HepG2 (cell line): Measurements from ENCODE around the gene EWSR1. TPM values are rescaled to one million over a fixed set of nuclear protein-coding genes. Genes with fewer than 3 reads are reported as not detected.

Experiments used
- CEBPG ChIP-seq: IDR thresholded peaks from 2 replicates; pipeline ENCODE4 v1.6.1; 2016
- ERF ChIP-seq: IDR thresholded peaks from 2 replicates; pipeline ENCODE4 v1.6.1; 2018; ENCODE audit warnings: missing biosample characterization, missing genetic modification reagents
- IKZF1 ChIP-seq: fragments of 450-650 bp; IDR thresholded peaks from 2 replicates; pipeline ENCODE4 v1.7.1; 2016
- MATR3 ChIP-seq: sonication (generic); formaldehyde crosslinking; IDR thresholded peaks from 2 replicates; pipeline ENCODE4 v1.4.0; 2020; ENCODE audit warnings: missing genetic modification reagents
- MTA3 ChIP-seq: sonication (generic); formaldehyde crosslinking; IDR thresholded peaks from 2 replicates; pipeline ENCODE4 v1.4.0; 2020; ENCODE audit warnings: missing genetic modification reagents
- THAP9 ChIP-seq: sonication (generic); formaldehyde crosslinking; IDR thresholded peaks from 2 replicates; pipeline ENCODE4; 2020; ENCODE audit warnings: missing genetic modification reagents, mild to moderate bottlenecking, borderline replicate concordance
- ZBTB37 ChIP-seq: sonication (generic); formaldehyde crosslinking; IDR thresholded peaks from 2 replicates; pipeline ENCODE4 v1.4.0; 2020; ENCODE audit warnings: mild to moderate bottlenecking, missing genetic modification reagents
- ZMAT3 ChIP-seq: sonication (generic); formaldehyde crosslinking; conservative IDR thresholded peaks from 2 replicates; pipeline ENCODE4 v1.7.0; 2021; ENCODE audit warnings: missing genetic modification reagents
- ZMYM3 ChIP-seq: sonication (generic); formaldehyde crosslinking; IDR thresholded peaks from 2 replicates; pipeline ENCODE4 v1.5.1; 2020; ENCODE audit warnings: mild to moderate bottlenecking, missing genetic modification reagents
- ZNF354B ChIP-seq: sonication (generic); formaldehyde crosslinking; IDR thresholded peaks from 2 replicates; pipeline ENCODE4 v1.8.0; 2022; ENCODE audit warnings: mild to moderate bottlenecking, missing genetic modification reagents
- ZNF552 ChIP-seq: sonication (generic); formaldehyde crosslinking; IDR thresholded peaks from 2 replicates; pipeline ENCODE4 v1.9.0; 2022; ENCODE audit warnings: missing genetic modification reagents, mild to moderate bottlenecking, borderline replicate concordance
- ZNF572 ChIP-seq: sonication (generic); formaldehyde crosslinking; IDR thresholded peaks from 2 replicates; pipeline ENCODE4 v1.5.1; 2020; ENCODE audit warnings: mild to moderate bottlenecking, missing genetic modification reagents
- ZNF615 ChIP-seq: sonication (generic); formaldehyde crosslinking; IDR thresholded peaks from 2 replicates; pipeline ENCODE4 v1.5.0; 2020; ENCODE audit warnings: mild to moderate bottlenecking, missing genetic modification reagents, borderline replicate concordance
- ZNF619 ChIP-seq: sonication (generic); formaldehyde crosslinking; IDR thresholded peaks from 2 replicates; pipeline ENCODE4 v1.4.0; 2020; ENCODE audit warnings: mild to moderate bottlenecking, missing genetic modification reagents
- ZNF777 ChIP-seq: sonication (generic); formaldehyde crosslinking; IDR thresholded peaks from 2 replicates; pipeline ENCODE4 v1.4.0; 2020; ENCODE audit warnings: missing genetic modification reagents
- ZNF878 ChIP-seq: sonication (generic); formaldehyde crosslinking; IDR thresholded peaks from 2 replicates; pipeline ENCODE4 v1.8.1; 2023; ENCODE audit warnings: mild to moderate bottlenecking, missing genetic modification reagents, moderate library complexity
- polyA plus RNA-seq, 8 experiments: library from polyadenylated mRNA; depleted of rRNA in 3 of 8; stranded (reverse) in 7 of 8; unstranded in 1 of 8; fragments of >200 nt; fragmentation: Illumina TruSeq in 4 of 8; extraction: Trizol in 4 of 8; gene quantifications; 2 replicates each; pipeline versions ENCODE4 v1.2.1 to v1.2.3, GENCODE V29; 2011 to 2016; ENCODE audit warnings: low read depth in 4 of 8, missing spikeins in 1 of 8, mixed read lengths in 1 of 8; ENCODE audit not compliant: insufficient read depth in 1 of 8
- total RNA-seq, 5 experiments: library from RNA; depleted of rRNA; stranded (reverse); fragments of >200 nt; fragmentation: Illumina TruSeq; extraction: Trizol; gene quantifications; 2 replicates each; pipeline ENCODE4 v1.2.3, GENCODE V29; 2016; ENCODE audit warnings: low read depth in 1 of 5
- TF ChIP-seq, protein P1 (sequence below): sonication (generic); formaldehyde crosslinking; IDR thresholded peaks from 2 replicates; pipeline ENCODE4 v1.4.0; 2020; ENCODE audit warnings: missing genetic modification reagents
- TF ChIP-seq, protein P2 (sequence below): IDR thresholded peaks from 2 replicates; pipeline ENCODE4 v1.6.1; 2016; ENCODE audit warnings: mild to moderate bottlenecking
- TF ChIP-seq, protein P3 (sequence below): sonication (generic); formaldehyde crosslinking; IDR thresholded peaks from 2 replicates; pipeline ENCODE4 v1.9.0; 2021; ENCODE audit warnings: missing genetic modification reagents, mild to moderate bottlenecking, borderline replicate concordance

EWSR1 gene
- total and polyA plus RNA-seq, 2 of the 13 experiments (the other 11 are each of a cell fraction or from before 2014, with no cell fraction given): 211 to 326 TPM

DNA sequence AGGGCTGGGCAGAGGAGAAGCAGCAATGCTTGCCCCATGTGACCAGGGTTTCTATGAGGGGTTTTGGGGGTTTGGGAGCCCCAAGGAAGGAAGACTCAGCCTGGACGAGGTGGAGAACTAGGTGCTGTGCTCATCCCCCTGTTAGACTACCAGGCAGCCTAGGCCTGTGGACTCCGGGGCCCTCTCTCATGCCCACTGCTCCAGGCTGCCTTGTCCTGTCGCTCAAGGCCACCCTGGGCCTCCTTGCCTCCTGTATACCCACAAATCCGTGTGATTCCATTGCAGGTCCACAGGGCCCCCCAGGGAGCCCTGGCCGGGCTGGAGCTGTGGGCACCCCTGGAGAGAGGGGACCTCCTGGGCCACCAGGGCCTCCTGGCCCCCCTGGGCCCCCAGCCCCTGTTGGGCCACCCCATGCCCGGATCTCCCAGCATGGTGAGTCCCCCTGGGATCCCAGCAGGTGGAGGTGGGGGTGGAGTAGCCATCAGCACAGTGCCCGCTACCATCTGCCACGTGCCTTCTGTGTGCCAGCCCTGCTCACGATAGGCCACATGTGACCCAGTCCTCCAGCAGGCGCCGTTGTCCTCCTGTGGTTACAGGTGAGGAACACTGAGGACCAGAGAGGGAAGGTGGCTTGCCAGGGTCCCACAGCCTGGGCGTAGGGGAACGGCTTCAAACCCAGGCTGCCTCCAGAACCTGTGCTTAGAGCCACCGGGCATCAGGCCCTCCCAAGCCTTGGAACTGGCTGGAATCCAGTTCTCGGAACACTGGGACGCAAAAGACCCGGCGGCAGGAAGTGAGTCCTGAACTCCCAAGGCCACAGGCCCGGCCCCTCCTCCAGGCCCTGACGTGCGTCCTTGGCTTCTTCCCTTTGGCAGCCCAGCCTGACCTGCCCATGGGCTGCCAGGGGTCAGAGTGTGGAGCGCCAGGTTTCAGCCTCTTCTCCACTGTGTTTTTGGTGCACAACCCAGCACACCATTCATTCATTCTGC is 35.8 kb upstream of the EWSR1 start (continued):
- TF ChIP-seq ZNF354B (CRISPR knock-in tag) (no peak), ZNF777 (CRISPR knock-in tag) (no peak), ZNF878 (CRISPR knock-in tag) (no peak), IKZF1 (no peak), CEBPG (CRISPR knock-in tag) (no peak), ZNF615 (CRISPR knock-in tag) (no peak), ZNF552 (CRISPR knock-in tag) (no peak), MATR3 (CRISPR knock-in tag) (no peak), ZNF619 (CRISPR knock-in tag) (no peak), ZMYM3 (CRISPR knock-in tag) (peak; percentile 87), ZMAT3 (CRISPR knock-in tag) (no peak), MTA3 (CRISPR knock-in tag) (no peak), ZBTB37 (no peak), ERF (peak; percentile 59), ZNF572 (CRISPR knock-in tag) (no peak), THAP9 (CRISPR knock-in tag) (0 out of 2 replicates have a peak, but pooled peaks have one; percentile 47)
- TF ChIP-seq, protein P1, sequence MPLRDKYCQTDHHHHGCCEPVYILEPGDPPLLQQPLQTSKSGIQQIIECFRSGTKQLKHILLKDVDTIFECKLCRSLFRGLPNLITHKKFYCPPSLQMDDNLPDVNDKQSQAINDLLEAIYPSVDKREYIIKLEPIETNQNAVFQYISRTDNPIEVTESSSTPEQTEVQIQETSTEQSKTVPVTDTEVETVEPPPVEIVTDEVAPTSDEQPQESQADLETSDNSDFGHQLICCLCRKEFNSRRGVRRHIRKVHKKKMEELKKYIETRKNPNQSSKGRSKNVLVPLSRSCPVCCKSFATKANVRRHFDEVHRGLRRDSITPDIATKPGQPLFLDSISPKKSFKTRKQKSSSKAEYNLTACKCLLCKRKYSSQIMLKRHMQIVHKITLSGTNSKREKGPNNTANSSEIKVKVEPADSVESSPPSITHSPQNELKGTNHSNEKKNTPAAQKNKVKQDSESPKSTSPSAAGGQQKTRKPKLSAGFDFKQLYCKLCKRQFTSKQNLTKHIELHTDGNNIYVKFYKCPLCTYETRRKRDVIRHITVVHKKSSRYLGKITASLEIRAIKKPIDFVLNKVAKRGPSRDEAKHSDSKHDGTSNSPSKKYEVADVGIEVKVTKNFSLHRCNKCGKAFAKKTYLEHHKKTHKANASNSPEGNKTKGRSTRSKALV (CRISPR knock-in tag): 0 out of 2 replicates have a peak, but pooled peaks have one; percentile 61
- TF ChIP-seq, protein P2, sequence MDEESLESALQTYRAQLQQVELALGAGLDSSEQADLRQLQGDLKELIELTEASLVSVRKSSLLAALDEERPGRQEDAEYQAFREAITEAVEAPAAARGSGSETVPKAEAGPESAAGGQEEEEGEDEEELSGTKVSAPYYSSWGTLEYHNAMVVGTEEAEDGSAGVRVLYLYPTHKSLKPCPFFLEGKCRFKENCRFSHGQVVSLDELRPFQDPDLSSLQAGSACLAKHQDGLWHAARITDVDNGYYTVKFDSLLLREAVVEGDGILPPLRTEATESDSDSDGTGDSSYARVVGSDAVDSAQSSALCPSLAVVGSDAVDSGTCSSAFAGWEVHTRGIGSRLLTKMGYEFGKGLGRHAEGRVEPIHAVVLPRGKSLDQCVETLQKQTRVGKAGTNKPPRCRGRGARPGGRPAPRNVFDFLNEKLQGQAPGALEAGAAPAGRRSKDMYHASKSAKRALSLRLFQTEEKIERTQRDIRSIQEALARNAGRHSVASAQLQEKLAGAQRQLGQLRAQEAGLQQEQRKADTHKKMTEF (CRISPR knock-in tag): peak; percentile 59
- TF ChIP-seq, protein P3, sequence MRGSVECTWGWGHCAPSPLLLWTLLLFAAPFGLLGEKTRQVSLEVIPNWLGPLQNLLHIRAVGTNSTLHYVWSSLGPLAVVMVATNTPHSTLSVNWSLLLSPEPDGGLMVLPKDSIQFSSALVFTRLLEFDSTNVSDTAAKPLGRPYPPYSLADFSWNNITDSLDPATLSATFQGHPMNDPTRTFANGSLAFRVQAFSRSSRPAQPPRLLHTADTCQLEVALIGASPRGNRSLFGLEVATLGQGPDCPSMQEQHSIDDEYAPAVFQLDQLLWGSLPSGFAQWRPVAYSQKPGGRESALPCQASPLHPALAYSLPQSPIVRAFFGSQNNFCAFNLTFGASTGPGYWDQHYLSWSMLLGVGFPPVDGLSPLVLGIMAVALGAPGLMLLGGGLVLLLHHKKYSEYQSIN: no peak
